HG02870 (cell line): ENCODE results near the gene LHPP.

ENCODE experiments used
- ATAC-seq: cut with Tn5 transposase; IDR thresholded peaks from one replicate; pipeline ENCODE4 v1.9.1; 2021; ENCODE audit warnings: mild to moderate bottlenecking, moderate library complexity; ENCODE audit not compliant: unreplicated experiment

LHPP gene

GRCh38 chr10:124552691-124553276 is 91.2 kb downstream of the LHPP start:
- no peak for ATAC-seq

GRCh38 chr10:124554085-124554858 is 92.6 kb downstream of the LHPP start:
- no peak for ATAC-seq

GRCh38 chr10:124557167-124557566 is 95.5 kb downstream of the LHPP start:
- no peak for ATAC-seq

GRCh38 chr10:124557648-124558338 is 96.2 kb downstream of the LHPP start:
- ATAC-seq, result no peak

GRCh38 chr10:124558339-124559321 is 97.0 kb downstream of the LHPP start:
- ATAC-seq, result no peak

- no peak for ATAC-seq
These were observed 97.9 kb downstream of the LHPP start for GRCh38 chr10:124559372-124560132.

- ATAC-seq, result no peak
These were observed 98.9 kb downstream of the LHPP start for GRCh38 chr10:124560377-124561105.

- no peak for ATAC-seq
These were observed 99.6 kb downstream of the LHPP start for GRCh38 chr10:124561206-124561605.

GRCh38 chr10:124562425-124563060 is 100.9 kb downstream of the LHPP start:
- no peak for ATAC-seq

- ATAC-seq, result no peak
These were observed 101.9 kb downstream of the LHPP start for GRCh38 chr10:124563320-124564040.

GRCh38 chr10:124564881-124565280 is 103.3 kb downstream of the LHPP start:
- no peak for ATAC-seq

GRCh38 chr10:124565565-124566221 is 104.1 kb downstream of the LHPP start:
- ATAC-seq, result no peak

GRCh38 chr10:124566222-124566888 is 104.7 kb downstream of the LHPP start:
- ATAC-seq, result no peak

GRCh38 chr10:124566981-124567835 is 105.6 kb downstream of the LHPP start:
- no peak for ATAC-seq

- ATAC-seq, result no peak
These were observed 106.7 kb downstream of the LHPP start for GRCh38 chr10:124568339-124568738.
